ENCODE results near the gene LRRC23. TPM values are rescaled to one million over a fixed set of nuclear protein-coding genes. Genes with fewer than 3 reads are reported as not detected.
"Not testable (repeated sequence)": the region's sequence is repeated elsewhere in the genome, so short reads cannot be mapped to it uniquely, and the experiment has no call there.

Gene LRRC23
- total RNA-seq, 3 donors from 2014 or later (not counting 1 experiment from before 2014, with no cell fraction given) = 8.1 to 16.8 (median 9.8) TPM

DNA sequence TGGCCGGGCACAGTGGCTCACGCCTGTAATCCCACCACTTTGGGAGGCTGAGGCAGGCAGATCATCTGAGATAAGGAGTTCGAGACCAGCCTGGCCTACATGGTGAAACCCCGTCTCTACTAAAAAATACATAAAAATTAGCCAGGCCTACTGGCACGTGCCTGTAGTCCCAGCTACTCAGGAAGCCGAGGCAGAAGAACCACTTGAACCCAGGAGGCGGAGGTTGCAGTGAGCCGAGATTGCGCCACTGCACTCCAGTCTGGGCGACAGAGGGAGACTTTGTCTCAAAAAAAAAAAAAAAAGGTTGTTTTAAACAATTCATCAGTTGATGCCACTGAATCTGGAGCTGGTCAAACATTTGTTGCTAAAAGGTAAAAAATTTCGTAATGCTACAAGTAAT lies 24.8 kb upstream of the LRRC23 start:
- intact Hi-C loops (cut with micrococcal nuclease); H3K9me3 Mint-ChIP-seq; H3K4me1 Mint-ChIP-seq; DNase-seq; H3K4me1 ChIP-seq (ENCODE audit: control insufficient read depth, insufficient read depth, low read length); H3K36me3 Mint-ChIP-seq; H3K4me3 Mint-ChIP-seq; ATAC-seq; H3K27ac Mint-ChIP-seq; H3K36me3 ChIP-seq (ENCODE audit: control insufficient read depth, insufficient read depth, low read length); H3K27me3 Mint-ChIP-seq (ENCODE audit: low read depth in 2 of 2); H3K27me3 ChIP-seq (ENCODE audit: control insufficient read depth, insufficient read depth, low read length); H3K27ac ChIP-seq (ENCODE audit: low read length); H3K9me3 ChIP-seq (ENCODE audit: control insufficient read depth, insufficient read depth, low read length); H3K4me3 ChIP-seq (ENCODE audit: low read length): not testable (repeated sequence)
- 95% methylated on average over 11 of the region's 11 CpGs for WGBS (ENCODE audit: insufficient coverage)

- Histone ChIP-seq H3K4me3 (ENCODE audit: low read length) (no peak overlapping the region), H3K36me3 (ENCODE audit: control insufficient read depth, insufficient read depth, low read length) (peaks cover 2% of the 10 kb centered on the region), H3K9me3 (ENCODE audit: control insufficient read depth, insufficient read depth, low read length) (no peaks in the 10 kb centered on the region), H3K27me3 (ENCODE audit: control insufficient read depth, insufficient read depth, low read length) (no peaks in the 10 kb centered on the region), H3K27ac (ENCODE audit: low read length) (no peak overlapping the region), H3K4me1 (ENCODE audit: control insufficient read depth, insufficient read depth, low read length) (no peaks in the 10 kb centered on the region)
- ATAC-seq (no peak), DNase-seq (no peak)
- Mint-ChIP-seq H3K9me3 (no peaks in the 10 kb centered on the region), H3K27ac (no peak overlapping the region), H3K36me3 (no peaks in the 10 kb centered on the region), H3K4me1 (no peaks in the 10 kb centered on the region), H3K27me3 (ENCODE audit: low read depth in 2 of 2) (no peaks in the 10 kb centered on the region), H3K4me3 (no peak overlapping the region)
- 98% methylated on average over 5 of the region's 5 CpGs for WGBS (ENCODE audit: insufficient coverage)
- TF ChIP-seq, protein P1, sequence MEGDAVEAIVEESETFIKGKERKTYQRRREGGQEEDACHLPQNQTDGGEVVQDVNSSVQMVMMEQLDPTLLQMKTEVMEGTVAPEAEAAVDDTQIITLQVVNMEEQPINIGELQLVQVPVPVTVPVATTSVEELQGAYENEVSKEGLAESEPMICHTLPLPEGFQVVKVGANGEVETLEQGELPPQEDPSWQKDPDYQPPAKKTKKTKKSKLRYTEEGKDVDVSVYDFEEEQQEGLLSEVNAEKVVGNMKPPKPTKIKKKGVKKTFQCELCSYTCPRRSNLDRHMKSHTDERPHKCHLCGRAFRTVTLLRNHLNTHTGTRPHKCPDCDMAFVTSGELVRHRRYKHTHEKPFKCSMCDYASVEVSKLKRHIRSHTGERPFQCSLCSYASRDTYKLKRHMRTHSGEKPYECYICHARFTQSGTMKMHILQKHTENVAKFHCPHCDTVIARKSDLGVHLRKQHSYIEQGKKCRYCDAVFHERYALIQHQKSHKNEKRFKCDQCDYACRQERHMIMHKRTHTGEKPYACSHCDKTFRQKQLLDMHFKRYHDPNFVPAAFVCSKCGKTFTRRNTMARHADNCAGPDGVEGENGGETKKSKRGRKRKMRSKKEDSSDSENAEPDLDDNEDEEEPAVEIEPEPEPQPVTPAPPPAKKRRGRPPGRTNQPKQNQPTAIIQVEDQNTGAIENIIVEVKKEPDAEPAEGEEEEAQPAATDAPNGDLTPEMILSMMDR (IDR thresholded peaks at IDR 0.05) = no peak
- intact Hi-C loops (cut with micrococcal nuclease) = no loop called here
Observed at GRCh38 chr12:6883252-6883651, 21.4 kb upstream of the LRRC23 start.

DNA sequence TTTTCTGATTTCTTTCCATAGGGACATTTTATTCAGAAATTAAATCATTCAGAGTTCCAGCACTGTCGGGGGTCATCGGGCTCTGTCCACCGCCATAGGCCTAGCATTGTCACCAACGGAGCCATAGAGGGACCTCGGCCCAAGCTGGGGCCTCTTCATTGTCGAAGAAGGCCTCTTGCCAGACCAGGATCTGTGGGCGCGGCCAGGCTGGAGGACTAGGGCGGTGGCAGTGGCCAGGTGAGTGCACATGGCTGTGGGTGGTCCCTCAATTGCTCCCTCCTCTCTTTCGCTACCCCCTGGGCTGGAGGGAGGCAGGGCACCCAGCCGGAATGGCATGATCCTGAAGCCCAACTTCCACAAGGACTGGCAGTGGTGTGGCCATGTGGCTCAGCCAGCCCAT lies 20.9 kb upstream of the LRRC23 start:
- Mint-ChIP-seq H3K36me3 (no peaks in the 10 kb centered on the region), H3K4me3 (no peak overlapping the region), H3K27me3 (ENCODE audit: low read depth in 2 of 2) (no peaks in the 10 kb centered on the region), H3K27ac (no peak overlapping the region), H3K9me3 (no peaks in the 10 kb centered on the region), H3K4me1 (no peaks in the 10 kb centered on the region)
- TF ChIP-seq, protein P1 (IDR thresholded peaks at IDR 0.05) = no peak
- no peak for ATAC-seq
- 97% methylated on average over 11 of the region's 11 CpGs for WGBS (ENCODE audit: insufficient coverage)
- intact Hi-C loops (cut with micrococcal nuclease) = no loop called here
- no peaks in the 10 kb centered on the region for H3K27me3 ChIP-seq (ENCODE audit: control insufficient read depth, insufficient read depth, low read length)
- no peaks in the 10 kb centered on the region for H3K9me3 ChIP-seq (ENCODE audit: control insufficient read depth, insufficient read depth, low read length)
- no peak for DNase-seq
- H3K27ac ChIP-seq (ENCODE audit: low read length) = no peak overlapping the region
- H3K4me1 ChIP-seq (ENCODE audit: control insufficient read depth, insufficient read depth, low read length) = no peaks in the 10 kb centered on the region
- H3K36me3 ChIP-seq (ENCODE audit: control insufficient read depth, insufficient read depth, low read length) = peaks cover 2% of the 10 kb centered on the region
- H3K4me3 ChIP-seq (ENCODE audit: low read length) = no peak overlapping the region

GRCh38 chr12:6884539-6884938 lies 20.1 kb upstream of the LRRC23 start:
- TF ChIP-seq, protein P1 (IDR thresholded peaks at IDR 0.05) = no peak
- no peaks in the 10 kb centered on the region for H3K9me3 ChIP-seq (ENCODE audit: control insufficient read depth, insufficient read depth, low read length)
- H3K9me3 Mint-ChIP-seq = no peaks in the 10 kb centered on the region
- no peak overlapping the region for H3K4me3 ChIP-seq (ENCODE audit: low read length)
- no peaks in the 10 kb centered on the region for H3K4me1 ChIP-seq (ENCODE audit: control insufficient read depth, insufficient read depth, low read length)
- 93% methylated on average over 22 of the region's 22 CpGs for WGBS (ENCODE audit: insufficient coverage)
- DNase-seq (no peak), ATAC-seq (no peak)
- no peaks in the 10 kb centered on the region for H3K4me1 Mint-ChIP-seq
- intact Hi-C loops (cut with micrococcal nuclease) = no loop called here
- no peaks in the 10 kb centered on the region for H3K27me3 ChIP-seq (ENCODE audit: control insufficient read depth, insufficient read depth, low read length)
- H3K27ac ChIP-seq (ENCODE audit: low read length) = no peak overlapping the region
- H3K4me3 Mint-ChIP-seq = no peak overlapping the region
- H3K36me3 ChIP-seq (ENCODE audit: control insufficient read depth, insufficient read depth, low read length) = peaks cover 2% of the 10 kb centered on the region
- no peaks in the 10 kb centered on the region for H3K27me3 Mint-ChIP-seq (ENCODE audit: low read depth in 2 of 2)
- no peaks in the 10 kb centered on the region for H3K36me3 Mint-ChIP-seq
- H3K27ac Mint-ChIP-seq = no peak overlapping the region

DNA sequence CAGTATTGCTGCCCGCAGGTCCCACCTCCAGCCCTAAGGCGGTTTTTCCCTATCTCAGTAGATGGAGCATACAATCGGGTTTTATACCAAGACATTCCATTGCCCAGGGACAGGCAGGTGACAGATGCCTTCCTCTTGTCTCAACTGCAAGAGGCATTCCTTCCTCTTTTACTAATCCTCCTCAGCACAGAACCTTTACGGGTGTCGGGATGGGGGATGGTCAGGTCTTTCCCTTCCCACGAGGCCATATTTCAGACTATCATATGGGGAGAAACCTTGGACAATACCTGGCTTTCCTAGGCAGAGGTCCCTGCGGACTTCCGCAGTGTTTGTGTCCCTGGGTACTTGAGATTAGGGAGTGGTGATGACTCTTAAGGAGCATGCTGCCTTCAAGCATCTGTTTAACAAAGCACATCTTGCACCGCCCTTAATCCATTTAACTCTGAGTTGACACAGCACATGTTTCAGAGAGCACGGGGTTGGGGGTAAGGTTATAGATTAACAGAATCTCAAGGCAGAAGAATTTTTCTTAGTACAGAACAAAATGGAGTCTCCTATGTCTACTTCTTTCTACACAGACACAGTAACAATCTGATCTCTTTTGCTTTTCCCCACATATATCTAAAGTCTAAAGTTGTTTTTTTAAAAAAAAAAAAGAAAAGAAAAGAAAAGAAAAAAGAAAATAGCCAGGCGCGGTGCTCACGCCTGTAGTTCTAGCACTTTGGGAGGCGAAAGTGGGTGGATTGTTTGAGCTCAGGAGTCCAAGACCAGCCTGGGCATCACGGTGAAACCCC lies 18.2 kb upstream of the LRRC23 start:
- H3K36me3 Mint-ChIP-seq; H3K27ac Mint-ChIP-seq; H3K4me1 ChIP-seq (ENCODE audit: control insufficient read depth, insufficient read depth, low read length); H3K36me3 ChIP-seq (ENCODE audit: control insufficient read depth, insufficient read depth, low read length); intact Hi-C loops (cut with micrococcal nuclease); H3K9me3 ChIP-seq (ENCODE audit: control insufficient read depth, insufficient read depth, low read length); H3K4me3 Mint-ChIP-seq; H3K9me3 Mint-ChIP-seq; DNase-seq; H3K27ac ChIP-seq (ENCODE audit: low read length); H3K27me3 Mint-ChIP-seq (ENCODE audit: low read depth in 2 of 2); H3K27me3 ChIP-seq (ENCODE audit: control insufficient read depth, insufficient read depth, low read length); ATAC-seq; H3K4me3 ChIP-seq (ENCODE audit: low read length): not testable (repeated sequence)
- peaks cover 6 to 10% of the 10 kb centered on the region in 2 donors for H3K4me1 Mint-ChIP-seq
- 82% methylated on average over 8 of the region's 15 CpGs for WGBS (ENCODE audit: insufficient coverage)
